ENCODE data around the gene SERPING1.

Gene SERPING1

GRCh38 chr11:57551941-57552340 is 45.5 kb upstream of the SERPING1 start:
- Histone ChIP-seq H3K27ac (ENCODE audit: low read depth, low read length) (no peak overlapping the region), H3K9ac (ENCODE audit: low read length) (no peak overlapping the region), H4K20me1 (ENCODE audit: low read depth, low read length) (no peaks in the 10 kb centered on the region), H3F3A (ENCODE audit: insufficient read depth) (no peaks in the 10 kb centered on the region), H3K79me2 (ENCODE audit: insufficient read depth, low read length) (no peaks in the 10 kb centered on the region), H2AFZ (ENCODE audit: low read depth, low read length, severe bottlenecking) (no peak overlapping the region), H3K4me2 (ENCODE audit: low read depth, low read length, poor library complexity, severe bottlenecking) (no peak overlapping the region), H3K4me3 (ENCODE audit: insufficient read depth, low read length, poor library complexity, severe bottlenecking) (no peak overlapping the region), H3K9me3 (ENCODE audit: insufficient read depth, low read length) (no peaks in the 10 kb centered on the region), H3K9me2 (replicated peaks; ENCODE audit: insufficient read depth, low read length) (no peaks in the 10 kb centered on the region), H3K36me3 (ENCODE audit: low read length) (no peaks in the 10 kb centered on the region), H3K27me3 (ENCODE audit: low read length) (no peaks in the 10 kb centered on the region)
- no peak for TF ChIP-seq CTCF (IDR thresholded peaks at IDR 0.05; ENCODE audit: insufficient read depth, low read length, poor library complexity, severe bottlenecking)
- TF ChIP-seq EZH2phosphoT487 (conservative IDR thresholded peaks at IDR 0.05; ENCODE audit: low read length), result no peak

- TF ChIP-seq EZH2phosphoT487 (conservative IDR thresholded peaks at IDR 0.05; ENCODE audit: low read length) (no peak), CTCF (IDR thresholded peaks at IDR 0.05; ENCODE audit: insufficient read depth, low read length, poor library complexity, severe bottlenecking) (no peak)
- H3K27ac ChIP-seq (ENCODE audit: low read depth, low read length), result no peak overlapping the region
- H3K9ac ChIP-seq (ENCODE audit: low read length), result no peak overlapping the region
- H4K20me1 ChIP-seq (ENCODE audit: low read depth, low read length), result no peaks in the 10 kb centered on the region
- H3K36me3 ChIP-seq (ENCODE audit: low read length), result no peaks in the 10 kb centered on the region
- no peak overlapping the region for H3K4me2 ChIP-seq (ENCODE audit: low read depth, low read length, poor library complexity, severe bottlenecking)
- H3K9me3 ChIP-seq (ENCODE audit: insufficient read depth, low read length), result no peaks in the 10 kb centered on the region
- H3K27me3 ChIP-seq (ENCODE audit: low read length), result no peaks in the 10 kb centered on the region
- no peak overlapping the region for H2AFZ ChIP-seq (ENCODE audit: low read depth, low read length, severe bottlenecking)
- no peak overlapping the region for H3K4me3 ChIP-seq (ENCODE audit: insufficient read depth, low read length, poor library complexity, severe bottlenecking)
- no peaks in the 10 kb centered on the region for H3K79me2 ChIP-seq (ENCODE audit: insufficient read depth, low read length)
- no peaks in the 10 kb centered on the region for H3F3A ChIP-seq (ENCODE audit: insufficient read depth)
- no peaks in the 10 kb centered on the region for H3K9me2 ChIP-seq (replicated peaks; ENCODE audit: insufficient read depth, low read length)
Observed at GRCh38 chr11:57552479-57552878, 45.0 kb upstream of the SERPING1 start.

- no peak overlapping the region for H3K4me2 ChIP-seq (ENCODE audit: low read depth, low read length, poor library complexity, severe bottlenecking)
- no peaks in the 10 kb centered on the region for H4K20me1 ChIP-seq (ENCODE audit: low read depth, low read length)
- H2AFZ ChIP-seq (ENCODE audit: low read depth, low read length, severe bottlenecking), result no peak overlapping the region
- H3K4me3 ChIP-seq (ENCODE audit: insufficient read depth, low read length, poor library complexity, severe bottlenecking), result no peak overlapping the region
- H3K36me3 ChIP-seq (ENCODE audit: low read length), result no peaks in the 10 kb centered on the region
- H3K9me2 ChIP-seq (replicated peaks; ENCODE audit: insufficient read depth, low read length), result no peaks in the 10 kb centered on the region
- H3K79me2 ChIP-seq (ENCODE audit: insufficient read depth, low read length), result no peaks in the 10 kb centered on the region
- no peaks in the 10 kb centered on the region for H3F3A ChIP-seq (ENCODE audit: insufficient read depth)
- H3K9me3 ChIP-seq (ENCODE audit: insufficient read depth, low read length), result no peaks in the 10 kb centered on the region
- no peak for TF ChIP-seq EZH2phosphoT487 (conservative IDR thresholded peaks at IDR 0.05; ENCODE audit: low read length)
- H3K27me3 ChIP-seq (ENCODE audit: low read length), result no peaks in the 10 kb centered on the region
- no peak overlapping the region for H3K9ac ChIP-seq (ENCODE audit: low read length)
- H3K27ac ChIP-seq (ENCODE audit: low read depth, low read length), result no peak overlapping the region
Observed at GRCh38 chr11:57555393-57555792, 42.1 kb upstream of the SERPING1 start.

- H3K4me3 ChIP-seq (ENCODE audit: insufficient read depth, low read length, poor library complexity, severe bottlenecking), result no peak overlapping the region
- no peaks in the 10 kb centered on the region for H4K20me1 ChIP-seq (ENCODE audit: low read depth, low read length)
- no peaks in the 10 kb centered on the region for H3K79me2 ChIP-seq (ENCODE audit: insufficient read depth, low read length)
- H2AFZ ChIP-seq (ENCODE audit: low read depth, low read length, severe bottlenecking), result no peak overlapping the region
- H3K27me3 ChIP-seq (ENCODE audit: low read length), result no peaks in the 10 kb centered on the region
- H3F3A ChIP-seq (ENCODE audit: insufficient read depth), result no peaks in the 10 kb centered on the region
- H3K9ac ChIP-seq (ENCODE audit: low read length), result no peak overlapping the region
- H3K9me3 ChIP-seq (ENCODE audit: insufficient read depth, low read length), result no peaks in the 10 kb centered on the region
- H3K4me2 ChIP-seq (ENCODE audit: low read depth, low read length, poor library complexity, severe bottlenecking), result no peak overlapping the region
- H3K27ac ChIP-seq (ENCODE audit: low read depth, low read length), result no peak overlapping the region
- no peaks in the 10 kb centered on the region for H3K9me2 ChIP-seq (replicated peaks; ENCODE audit: insufficient read depth, low read length)
- no peak for TF ChIP-seq CTCF (IDR thresholded peaks at IDR 0.05; ENCODE audit: insufficient read depth, low read length, poor library complexity, severe bottlenecking)
- TF ChIP-seq EZH2phosphoT487 (conservative IDR thresholded peaks at IDR 0.05; ENCODE audit: low read length), result no peak
- no peaks in the 10 kb centered on the region for H3K36me3 ChIP-seq (ENCODE audit: low read length)
Observed at GRCh38 chr11:57556041-57556440, 41.4 kb upstream of the SERPING1 start.

Data from SU-DHL-6 (cell line).